Measurements from ENCODE around the gene CAV3.

Gene CAV3

DNA sequence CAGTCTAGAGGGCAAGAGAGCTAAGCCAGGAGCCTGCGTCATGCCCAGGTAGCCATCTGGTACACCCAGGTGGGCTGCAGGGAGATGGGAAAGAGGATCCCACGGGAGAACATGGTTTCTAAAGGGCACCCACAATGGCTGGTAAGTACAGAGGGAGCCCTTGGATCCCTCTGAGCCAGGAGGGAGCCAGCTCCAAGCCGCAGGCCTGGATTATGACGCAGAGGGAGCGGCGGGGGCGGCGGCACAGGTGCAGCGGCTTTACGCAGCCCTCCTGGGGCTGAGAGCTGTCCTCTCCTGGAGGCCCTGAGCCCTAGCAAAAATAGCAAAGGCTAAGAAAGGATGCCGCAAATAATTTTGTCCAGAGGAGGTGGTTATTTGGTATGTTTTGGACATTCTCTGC is 2.8 kb downstream of the CAV3 start:
- DNase-seq = no peak

DNA sequence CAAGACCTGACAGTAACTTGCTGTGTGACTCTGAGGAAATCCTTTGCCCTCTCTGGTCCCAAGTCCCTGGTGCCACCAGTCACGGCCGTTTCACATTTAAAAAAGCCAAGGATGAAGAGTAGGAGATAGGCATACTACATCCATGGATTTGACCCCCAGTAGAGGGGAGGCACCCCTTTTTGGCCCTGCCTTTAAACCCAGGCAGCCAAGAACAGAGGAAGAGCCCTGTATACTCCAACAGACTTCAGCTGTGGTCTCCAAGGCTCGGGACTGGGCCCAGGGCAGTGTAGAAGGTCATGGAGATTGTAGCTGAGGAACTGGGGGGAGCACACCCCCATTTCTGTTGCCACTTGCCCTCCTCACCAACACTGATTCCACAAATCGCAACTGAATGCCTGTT is 3.7 kb downstream of the CAV3 start:
- DNase-seq = no peak

DNA sequence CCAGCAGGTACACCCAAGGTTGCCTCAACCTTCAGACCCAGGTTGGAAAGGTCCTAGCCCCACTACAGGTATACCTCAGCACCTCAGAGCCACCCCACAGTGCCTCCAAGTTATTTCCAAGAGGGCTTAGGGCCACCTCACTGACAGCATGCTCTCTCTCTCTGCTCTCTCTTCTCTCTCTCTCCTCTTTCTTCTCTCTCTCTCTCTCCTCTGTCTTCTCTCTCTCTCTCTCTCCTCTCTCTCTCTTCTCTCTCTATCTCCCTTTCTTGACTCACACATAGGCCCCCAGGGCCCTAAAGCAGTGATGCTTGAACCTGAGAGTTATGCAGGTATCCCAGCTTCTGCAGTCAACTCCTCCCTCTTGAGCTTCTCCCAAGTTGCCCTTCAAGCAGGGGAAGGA is 4.2 kb downstream of the CAV3 start:
- no peak for DNase-seq

DNA sequence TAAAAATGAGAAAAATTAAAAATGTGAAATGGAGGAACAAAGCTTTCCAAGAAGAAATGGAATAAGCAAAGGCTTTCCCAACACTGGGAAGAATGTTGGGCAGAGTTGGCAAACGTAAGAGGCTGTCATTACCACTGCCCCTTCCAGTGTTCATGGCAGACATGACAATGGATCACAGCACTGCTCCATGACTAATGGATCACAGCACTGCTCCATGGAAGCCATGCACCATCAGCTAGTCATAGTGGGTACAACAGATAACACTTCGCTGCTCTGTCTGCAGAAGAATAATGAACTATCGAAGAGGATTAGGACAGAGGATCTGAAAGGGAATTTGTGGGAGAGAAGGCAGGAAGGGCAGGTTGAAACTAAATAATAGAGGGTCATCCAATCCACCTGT is 5.0 kb downstream of the CAV3 start:
- no peak for DNase-seq

DNA sequence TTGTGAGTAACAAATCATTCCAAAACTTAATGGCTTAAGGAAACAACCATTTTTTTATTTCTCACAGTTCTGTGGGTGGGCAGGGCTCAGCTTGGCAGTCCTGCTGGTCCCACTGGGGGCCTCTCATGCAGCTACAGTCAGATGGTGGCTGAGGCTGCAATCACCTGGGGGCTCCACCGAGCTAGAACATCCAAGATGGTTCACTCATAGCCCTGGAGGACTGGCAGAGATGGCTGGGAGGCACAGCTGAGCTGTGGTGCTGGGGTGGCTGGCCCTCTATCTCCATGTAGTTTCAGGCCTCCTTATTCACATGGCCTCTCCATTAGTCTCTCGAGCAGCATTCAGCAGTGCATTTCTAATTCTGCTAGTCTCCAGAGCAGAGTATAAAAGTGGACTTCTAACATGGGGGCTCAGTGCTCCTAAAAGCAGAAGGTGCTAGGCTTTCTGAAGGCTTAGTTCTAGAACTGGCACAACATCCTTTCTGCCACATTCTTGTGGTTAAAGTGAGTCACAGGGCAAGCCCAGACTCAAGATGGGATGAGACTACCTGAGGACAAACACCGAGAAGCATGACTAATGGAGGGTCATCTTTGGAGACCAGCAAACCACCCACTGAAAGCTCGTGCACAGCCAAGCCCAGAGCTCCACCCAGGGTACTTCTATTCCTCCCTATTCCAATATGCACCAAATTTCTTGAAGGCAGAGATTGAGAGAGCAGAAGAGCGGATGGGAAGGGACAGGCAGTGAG is 6.3 kb downstream of the CAV3 start:
- no peak for DNase-seq

DNA sequence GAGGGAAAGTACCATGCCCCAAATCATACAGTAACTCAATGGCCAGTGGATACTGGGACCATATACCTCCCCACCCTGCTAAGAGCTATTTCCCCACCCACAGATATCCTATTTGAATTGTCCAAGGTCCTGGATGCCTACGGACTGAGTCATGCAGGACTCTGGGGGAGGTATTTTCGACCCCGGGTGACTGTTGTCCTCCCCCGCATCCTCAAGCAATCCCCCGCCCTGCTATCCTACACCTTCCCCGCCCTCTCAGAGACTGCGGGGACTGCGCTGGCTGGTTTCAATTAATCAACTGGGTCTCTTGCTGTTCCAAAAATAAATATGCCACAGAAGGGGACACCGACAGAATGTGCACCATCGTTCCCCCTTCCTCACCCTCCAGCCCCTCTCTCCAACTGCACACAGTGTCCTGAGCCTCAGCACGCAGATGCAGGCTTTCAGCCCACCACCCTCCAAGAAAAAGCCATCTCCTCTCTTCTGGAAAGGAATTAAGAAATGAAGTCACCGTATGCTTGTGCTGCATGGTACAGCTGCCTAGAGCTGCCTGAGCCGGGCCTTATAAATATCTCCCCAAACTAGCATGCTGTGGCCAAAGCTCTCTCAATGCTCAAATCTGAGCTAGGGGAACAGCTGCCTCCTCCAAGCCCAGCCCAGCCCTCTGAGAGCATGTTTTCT is 8.1 kb downstream of the CAV3 start:
- DNase-seq = no peak

DNA sequence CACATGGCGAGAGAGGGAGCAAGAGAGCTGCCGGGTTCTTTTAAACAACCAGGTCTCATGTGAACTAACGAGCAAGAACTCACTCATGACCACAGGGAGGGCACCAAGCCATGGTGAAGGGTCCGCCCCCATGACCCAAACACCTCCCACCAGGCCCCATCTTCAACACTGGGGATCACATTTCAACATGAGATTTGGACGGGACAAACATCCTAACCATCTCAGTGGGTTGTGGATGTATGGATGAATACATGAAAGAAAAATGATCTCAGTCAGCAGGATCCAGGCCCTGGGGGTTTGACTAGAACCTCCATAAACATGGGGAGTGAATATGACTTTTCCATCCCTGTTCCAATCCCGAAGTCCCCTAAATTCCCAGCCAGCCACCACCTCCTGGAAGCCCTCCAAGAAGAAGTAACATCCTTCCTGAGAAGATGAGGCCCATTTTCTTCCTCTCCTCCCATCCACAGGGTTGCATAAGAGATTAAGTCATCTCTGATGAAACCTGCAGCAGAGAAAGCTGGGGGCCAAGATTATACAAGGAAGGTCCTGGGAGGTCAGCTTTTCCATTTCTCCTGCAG is 9.5 kb downstream of the CAV3 start:
- DNase-seq = no peak

DNA sequence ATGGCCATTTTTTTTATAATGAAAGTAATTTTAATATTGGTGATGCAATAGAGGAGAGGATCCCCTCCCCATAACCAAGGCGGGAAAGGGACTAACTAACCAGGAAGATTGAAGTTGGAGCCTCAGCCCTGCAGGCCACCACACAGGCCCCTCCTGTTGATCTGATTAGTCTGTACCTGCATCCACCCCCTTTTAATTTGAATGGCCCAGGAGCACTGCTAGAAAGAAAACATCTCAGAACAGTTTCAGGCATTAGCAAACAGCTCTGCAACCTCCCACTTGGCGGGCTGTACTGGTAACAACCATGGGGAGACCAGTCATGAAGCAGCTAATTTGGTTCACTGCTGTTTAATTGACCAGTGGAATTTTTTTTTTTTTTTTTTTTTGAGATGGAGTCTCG is 10.3 kb downstream of the CAV3 start:
- DNase-seq = no peak

DNA sequence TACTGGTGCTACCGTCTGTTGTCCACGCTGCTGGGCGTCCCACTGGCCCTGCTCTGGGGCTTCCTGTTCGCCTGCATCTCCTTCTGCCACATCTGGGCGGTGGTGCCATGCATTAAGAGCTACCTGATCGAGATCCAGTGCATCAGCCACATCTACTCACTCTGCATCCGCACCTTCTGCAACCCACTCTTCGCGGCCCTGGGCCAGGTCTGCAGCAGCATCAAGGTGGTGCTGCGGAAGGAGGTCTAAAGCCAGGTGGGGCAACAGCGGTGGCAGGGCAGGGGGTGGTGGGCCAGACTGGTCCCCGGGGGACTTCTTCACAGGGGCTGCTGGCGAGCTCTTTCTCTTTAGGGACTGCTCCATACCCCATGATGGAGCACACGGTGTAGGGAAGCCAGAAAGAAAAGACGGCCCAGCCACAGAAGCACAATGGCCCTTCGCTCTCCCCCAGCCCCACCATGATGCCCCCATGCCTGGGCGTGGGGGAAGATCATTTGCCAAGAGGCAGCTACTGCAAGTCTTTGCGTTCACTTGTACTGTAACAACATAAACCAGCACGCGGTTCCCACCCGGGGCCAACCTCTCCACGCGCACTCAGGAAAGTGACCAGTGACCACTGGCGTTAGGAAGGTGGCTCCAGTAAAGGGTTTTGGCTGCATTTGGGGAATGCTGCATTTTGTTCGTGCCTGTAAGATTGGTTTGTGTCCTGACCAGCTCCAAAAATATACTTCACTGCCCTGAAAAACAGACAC is 12.2 kb downstream of the CAV3 start:
- no peak for DNase-seq

DNA sequence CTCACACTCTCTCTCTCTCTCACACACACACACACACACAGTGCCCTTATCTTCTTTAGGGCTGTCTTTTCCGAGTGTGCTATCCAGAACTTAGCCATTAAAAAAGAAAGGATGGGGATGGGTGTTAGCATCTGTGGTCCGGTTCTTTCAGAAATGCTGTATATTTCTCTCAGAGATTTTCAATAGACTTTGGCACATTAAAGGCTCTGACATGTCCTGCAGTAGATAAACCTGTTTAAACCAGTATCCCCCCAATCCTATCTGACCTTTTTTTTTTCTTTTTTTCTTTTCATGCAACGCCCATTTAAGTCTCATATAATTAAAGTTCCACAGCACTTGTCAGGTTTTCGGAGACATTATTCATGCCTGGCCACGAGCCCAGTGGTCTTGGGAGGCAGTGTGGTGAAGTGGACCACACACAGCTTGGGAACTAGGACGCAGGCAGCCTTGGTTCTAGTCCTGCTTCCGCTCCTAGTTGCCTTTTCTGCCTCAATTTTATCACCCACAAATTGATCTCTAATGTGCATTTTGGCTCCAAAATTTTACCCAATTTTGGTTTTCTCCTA is 13.3 kb downstream of the CAV3 start:
- no peak for DNase-seq

DNA sequence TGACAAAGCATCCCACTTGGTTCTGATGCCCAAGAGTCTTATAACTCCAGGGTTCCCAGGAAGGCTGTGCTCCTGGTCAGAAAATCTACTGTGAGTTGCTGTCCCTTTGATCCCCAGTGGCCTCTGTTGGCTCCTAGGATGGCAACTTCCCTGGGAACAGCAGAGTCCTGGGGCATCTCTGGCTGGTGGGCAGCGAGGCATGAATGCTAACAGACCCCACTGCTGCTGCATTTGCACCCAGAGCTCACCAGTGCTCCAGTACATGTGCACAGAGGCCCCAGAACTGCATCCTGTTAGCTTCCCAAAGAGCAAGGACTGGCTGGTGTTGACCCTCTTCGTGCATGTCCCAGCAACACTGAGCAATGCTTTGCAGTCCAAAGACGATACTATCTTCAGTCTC is 15.7 kb downstream of the CAV3 start:
- no peak for DNase-seq

DNA sequence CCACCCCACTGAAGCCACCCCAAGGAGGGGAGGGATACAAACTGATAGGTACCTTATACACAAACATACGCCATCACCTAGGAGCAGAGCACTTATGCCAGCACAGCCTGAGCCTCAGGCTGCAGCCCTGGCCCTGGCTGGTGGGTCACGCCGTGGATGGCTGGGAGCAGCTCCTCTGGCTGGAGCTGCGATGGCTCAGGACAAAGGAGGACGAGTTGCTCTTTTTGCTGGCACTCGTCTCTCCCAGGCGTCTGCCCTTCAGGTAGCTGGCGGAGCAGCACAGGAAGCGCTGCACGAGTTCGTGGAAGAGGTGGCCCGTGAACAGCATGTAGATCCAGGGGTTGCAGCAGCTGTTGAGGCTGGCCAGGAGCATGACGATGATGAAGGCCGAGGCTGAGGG is 19.2 kb downstream of the CAV3 start:
- DNase-seq = no peak

DNA sequence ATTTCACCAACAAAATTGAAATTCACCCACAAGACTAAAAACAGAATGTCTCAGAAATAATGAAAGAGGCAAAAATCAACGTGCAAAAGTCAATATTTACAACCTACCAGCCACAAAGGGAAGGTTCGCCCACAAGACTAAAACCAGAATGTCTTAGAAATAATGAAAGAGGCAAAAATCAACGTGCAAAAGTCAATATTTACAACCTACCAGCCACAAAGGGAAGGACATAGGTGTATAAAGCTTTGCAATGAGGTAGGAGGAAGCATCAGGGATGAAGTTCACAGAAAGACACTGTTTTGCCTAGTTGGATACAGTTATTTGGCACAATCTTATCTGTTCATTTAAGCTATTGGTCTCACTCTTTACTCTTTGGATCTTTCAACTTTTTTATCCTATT is 21.5 kb downstream of the CAV3 start:
- no peak for DNase-seq

DNA sequence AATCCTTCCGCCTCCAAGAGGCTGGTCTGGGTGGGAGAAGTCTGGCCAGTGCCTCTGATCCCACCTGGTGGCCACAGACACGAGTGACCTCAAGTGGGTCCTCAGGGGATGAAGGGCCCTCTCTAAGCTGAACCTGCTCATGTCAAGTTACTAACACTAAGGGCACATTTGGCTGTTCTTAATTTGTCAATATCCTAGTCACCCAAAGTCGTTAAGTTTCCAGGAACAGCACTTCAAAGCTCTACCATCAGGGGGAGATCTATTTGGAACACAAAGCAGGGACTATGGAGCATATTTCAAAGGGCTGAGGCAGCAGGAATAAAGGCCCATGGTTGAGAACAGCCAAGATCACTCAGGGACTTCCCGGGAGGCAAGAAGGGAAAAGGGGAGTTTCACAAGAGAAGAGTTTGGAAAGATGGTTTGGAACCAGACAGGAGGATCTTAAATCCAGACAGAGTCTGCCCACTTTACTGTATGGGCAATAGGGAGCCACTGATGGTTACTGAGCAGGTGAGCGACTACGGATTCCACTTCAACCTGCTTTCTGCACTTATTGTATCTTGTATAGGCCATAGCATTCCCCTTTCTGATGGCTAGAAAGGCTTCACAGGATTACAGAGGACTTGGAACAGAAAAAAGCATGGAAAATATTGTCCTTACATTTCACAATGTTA is 22.1 kb downstream of the CAV3 start:
- no peak for DNase-seq

DNA sequence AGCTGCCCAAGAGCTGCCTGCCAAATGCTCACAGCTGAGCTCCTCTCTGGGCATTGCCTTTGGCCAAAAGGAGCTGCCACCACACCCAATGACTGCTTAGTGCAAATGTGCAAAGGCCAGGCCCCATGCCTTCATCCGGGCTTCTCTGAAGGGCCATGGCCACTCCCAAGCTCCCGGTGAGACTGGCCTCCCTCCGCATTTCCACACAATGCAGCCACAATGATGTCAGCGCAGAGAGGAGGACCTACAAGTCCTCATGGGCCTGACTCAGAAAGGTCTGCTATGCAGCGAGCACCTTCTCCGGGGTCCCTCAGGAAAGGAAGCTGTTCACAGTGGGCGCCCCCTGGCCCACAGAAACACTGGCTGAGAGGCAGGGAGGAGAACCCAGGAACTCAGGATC is 23.1 kb downstream of the CAV3 start:
- DNase-seq = no peak

DNA sequence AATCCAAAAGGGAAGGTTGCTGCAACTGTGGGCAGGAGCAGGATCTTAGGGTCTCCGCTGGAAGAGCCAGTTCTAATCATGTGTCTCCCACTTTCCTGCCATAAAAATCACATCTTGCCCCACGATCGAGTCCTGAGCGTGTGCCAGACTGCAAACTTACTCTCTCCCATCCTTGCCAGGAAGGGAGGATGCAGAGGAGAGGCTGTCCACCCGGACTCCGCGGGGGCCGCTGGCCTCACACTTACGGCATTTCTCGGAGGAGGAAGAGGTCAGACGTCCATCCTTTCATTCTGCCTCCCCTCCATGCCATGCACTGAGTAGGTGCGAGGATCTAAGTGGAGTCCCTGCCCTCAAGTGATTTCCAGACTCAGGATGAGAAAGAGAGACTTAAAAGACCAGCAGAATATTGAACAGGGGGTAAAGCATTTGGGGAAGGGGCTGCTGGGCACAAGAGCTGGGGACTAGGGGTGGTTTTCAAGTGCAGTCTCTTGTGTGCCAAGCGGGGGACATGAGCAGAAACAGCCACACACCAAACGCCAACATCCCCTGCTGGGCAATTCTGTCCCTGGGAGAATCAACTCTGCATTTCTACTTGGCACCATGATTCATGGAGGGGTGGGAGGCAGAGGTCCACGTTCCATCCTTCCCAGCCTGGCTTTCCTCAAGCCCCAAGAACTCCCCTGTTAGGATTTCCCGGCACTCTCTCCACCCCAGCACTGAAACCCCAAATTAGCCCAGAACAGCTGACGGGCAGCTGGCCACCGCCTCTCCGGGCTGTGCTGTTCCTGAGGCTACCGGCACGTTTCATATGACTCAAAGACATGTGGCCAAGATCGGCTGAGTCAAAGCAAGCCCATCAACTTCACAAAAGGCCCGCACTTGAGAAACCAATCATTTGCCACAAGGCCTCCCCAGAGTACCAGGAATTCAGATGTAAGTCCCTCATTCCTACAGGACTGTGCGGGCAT is 24.2 kb downstream of the CAV3 start:
- no peak for DNase-seq

DNA sequence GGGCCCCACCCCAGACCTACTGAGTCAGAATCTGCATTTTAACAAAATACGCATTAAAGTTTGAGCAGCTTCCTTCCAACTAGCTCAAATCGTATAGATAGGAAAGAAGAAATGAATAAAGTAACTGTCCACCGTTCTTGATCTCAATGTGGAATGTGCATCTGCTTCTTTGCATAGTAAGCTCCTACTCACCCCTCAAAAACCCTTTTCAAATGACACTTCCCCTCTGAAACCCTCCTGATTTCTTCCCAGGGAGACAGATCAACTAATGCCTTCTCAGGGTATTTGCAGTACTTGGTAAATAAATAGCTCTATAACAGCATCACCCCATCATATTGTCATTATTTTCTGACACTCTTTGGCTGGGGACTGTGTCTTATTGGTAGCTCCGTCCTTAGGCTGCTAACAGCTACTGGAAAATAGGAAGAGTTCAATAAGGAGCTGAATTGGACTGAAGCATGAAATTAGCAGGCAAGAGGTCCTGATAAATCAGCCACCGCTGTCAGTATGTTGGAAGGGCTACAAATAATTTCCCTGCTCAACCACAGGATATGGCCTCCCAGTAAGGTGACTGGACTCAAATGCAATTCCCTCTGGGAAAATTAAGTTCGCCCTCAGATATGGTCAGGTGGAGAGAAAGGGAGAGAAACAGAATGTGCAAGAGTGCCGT is 25.6 kb downstream of the CAV3 start:
- no peak for DNase-seq

DNA sequence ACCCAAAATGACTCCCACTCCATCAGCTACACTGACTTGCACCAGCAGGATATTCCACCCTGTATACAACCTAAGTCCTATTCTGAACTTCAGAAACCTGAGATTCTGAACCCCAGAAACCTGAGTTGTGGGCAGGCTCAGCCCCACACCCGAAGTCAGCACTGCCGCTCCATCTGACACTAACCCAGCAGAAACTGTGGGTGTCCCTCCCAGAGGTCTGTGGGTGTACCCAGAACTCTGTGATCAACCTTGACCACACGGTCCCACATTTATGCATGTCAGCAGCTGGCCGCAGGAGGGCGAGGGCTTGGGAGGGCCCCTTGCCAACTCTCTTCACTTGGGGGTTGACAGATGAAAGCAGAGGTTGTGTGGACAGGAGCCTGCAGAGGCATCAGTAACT is 26.5 kb downstream of the CAV3 start:
- DNase-seq = no peak

DNA sequence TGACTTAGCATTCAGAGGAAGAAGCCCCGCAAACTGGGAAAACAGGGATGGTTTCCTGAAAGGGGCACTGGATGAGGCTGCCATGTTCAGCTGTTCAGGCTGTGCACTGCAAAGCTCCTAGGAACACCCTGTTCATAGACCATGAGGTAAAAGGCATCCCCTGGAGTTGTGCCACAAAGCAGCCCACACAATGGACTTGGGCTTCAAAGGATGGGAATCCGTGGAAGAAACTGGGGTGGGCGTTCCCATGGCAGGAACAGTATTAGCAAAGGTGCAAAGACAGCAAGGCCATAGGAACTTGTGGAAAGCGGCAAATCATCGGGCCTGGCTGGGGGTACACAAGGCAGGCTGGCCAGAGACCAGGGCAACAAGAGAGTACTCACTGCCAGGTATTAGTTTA is 26.9 kb downstream of the CAV3 start:
- no peak for DNase-seq

DNA sequence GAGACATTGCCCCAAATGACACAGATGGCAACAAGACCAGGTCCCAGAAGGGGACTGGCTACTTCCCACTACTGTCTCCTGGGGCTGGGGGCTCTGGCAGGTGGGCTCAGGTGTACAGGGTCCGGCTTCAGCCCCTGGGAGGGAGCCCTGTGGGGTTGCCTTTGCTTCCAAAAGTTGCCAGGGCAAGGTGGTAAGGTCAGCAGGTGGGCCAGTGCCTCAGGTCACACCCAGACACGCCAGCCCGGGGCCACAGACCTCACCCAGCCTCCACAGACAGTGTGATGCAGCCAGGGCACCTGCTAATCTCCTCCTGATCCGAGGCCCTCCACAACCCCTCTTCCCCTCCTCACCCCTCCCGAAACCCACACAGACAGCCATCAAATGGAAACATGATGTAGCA is 28.3 kb downstream of the CAV3 start:
- no peak for DNase-seq

All from T-helper 2 cell (primary cell).